Stimulated activated CD4-positive, alpha-beta T cell treated with anti-CD3 and anti-CD28 coated beads, TNF-alpha, amount 100 ng/mL, for 48 hours (primary cell): ENCODE measurements around the gene GNL2.

ENCODE experiments used
- DNase-seq, 3 donors: peaks; one replicate each; pipeline ENCODE4 v3.0.0-alpha.2; 2020; ENCODE audit warnings: low read depth in 3 of 3

Gene GNL2

DNA sequence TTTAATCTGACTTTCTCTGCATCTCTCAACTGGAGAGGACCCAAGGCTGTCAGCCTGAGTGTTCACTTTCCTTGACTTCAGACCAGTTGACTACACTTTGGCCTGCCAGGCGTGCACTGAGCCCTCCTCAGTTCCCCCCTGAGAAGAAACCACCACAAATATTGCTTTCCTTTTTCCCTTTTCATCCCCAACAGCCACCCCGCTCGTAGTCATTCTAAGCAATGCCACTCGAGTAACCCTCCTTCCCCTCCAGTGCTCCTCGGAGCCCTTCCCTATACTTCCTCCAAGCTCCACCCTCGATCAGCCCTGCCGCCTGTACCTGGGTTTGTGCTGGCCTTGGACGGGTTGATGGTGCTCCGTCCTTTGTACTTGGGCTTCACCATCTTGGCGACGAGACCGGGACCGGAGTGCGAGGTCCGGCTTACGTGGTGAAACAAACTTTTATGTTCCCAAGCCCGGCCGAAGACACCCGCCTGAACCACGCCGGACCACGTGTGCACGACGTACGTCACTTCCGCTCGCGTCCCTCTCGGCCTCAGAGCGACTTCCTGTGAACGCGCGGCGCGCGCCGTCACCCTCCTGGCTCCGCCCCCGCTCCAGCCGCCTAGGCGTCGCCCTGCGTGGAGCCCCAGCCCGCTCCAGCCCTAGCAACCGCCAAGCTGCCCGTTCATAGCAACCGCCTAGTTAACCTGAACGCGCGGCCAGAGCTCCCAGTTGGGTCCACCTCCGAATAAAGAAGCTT, at the start of gene GNL2:
TSS of gene GNL2 (minus strand) at position 498 of the 742 bp plus-strand sequence. CDS start at position 383, 115 bp downstream.
- DNase-seq, result peak; percentile 93 to 96 (median 94)

DNA sequence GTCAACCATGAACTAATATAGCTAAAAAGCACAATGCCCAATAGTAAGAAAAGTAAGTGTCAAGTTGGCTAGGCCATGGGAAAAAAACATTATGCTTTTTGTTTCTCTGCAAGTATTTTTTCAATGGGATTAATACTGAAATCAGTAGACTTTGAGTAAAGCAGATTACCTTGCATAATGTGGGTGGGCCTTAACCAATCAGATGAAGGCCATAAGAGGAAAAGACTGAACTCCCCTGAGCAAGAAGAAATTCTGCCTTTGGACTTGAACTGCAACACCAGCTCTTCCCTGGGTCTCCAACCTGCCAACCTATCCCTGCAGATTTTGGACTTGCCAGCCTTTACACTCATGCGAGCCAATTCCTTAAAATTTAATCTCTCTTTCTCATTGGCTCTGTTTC, 45.3 kb upstream of the GNL2 start:
- no peak for DNase-seq

DNA sequence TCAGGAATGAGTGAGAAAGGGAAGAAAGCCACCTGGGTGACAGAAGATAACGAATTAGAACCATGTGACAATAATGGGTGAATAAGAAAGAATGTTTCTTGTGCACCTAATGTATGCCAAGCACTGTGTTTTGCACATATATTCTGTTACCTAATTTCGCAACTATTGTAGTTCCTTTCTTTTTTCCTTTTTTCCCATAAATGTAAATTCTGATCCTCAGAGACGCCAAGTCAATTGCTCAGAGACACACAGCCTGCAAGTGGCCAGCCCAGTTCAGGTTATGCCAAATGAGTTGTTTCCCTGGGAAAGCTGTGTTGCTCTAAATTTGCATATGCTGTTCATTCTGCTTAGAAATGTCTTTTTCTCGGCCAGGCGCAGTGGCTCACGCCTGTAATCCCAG, 40.7 kb upstream of the GNL2 start:
- DNase-seq, result no peak

DNA sequence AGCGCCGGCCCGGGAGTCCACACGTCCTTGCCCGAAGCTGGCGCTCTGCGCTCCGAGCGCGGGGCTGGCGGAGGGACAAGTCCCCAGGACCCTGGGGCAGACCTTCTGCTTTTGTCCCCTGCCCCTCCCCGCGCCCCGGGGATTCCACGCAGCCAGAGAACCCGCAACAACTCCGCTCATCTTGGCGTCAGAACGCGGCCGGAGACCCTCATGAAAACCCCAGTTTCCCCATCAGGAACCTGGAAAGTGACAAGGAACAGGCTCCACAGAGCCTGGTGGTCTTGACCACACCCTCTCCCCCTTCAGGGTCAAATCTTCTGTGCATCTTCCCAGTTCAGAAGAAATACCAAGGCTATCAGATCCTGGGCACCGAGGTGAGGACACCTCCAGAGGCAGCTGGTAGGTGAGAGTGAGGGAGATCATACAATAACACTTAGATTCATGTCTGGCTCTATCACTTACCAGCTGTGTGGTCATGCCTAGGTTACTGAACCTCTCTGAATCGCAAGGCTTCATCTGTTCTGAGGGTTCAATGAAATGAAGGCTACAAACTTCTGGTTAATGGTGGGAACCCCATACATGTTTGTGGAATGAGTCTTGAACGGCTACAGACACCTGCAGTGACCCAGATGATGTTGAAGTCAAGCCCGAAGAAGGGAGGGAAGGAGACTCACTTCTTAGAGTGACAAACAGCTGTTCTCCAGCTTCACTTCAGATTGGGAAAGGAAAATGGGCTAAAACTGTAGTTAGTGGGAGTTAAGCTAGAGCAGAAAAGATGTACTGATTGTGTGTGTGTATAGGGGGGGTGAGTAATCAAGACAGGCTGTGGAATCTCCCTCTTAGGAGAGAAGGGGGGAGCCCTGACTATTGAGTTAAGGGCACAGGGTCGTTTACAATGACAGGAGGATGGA, 39.5 kb upstream of the GNL2 start:
- no peak for DNase-seq

DNA sequence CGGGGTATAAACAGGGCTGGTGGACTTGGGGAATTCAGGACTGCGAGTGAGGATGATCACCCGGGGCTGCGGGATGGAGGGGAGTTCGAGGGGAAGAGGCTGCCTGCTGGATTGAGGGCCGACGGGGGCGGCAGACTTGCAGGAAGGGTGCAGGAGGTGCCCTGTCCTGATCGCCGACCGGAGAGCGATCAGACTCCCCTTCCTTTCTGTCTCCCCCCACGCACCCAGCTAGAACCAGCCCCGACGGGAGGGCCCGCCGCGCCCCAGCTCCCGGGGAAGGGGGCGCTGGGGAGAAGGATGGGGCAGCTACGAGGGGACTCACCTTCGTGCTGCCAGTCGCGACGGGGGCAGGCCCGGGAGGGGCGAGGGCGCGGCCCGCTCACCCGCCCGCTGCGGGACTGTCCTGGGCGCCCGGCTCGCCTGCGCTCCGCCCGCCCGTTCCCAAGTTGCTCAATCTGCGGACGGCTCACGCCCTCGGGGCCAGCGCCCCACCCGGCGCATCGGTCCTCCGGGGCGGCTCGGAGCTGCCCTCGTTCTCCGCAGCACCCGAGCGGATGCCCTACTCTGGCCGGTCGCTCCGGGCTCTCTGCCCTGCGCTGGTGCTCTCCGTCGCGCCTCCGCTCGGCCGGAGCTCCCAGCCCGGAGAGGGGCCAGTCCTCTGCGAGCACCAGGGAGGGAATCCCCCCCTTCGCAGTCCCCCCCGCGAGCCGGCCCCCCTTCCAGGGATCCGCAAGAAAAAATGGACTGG, 38.7 kb upstream of the GNL2 start, which contains the start of gene RSPO1:
TSS of gene RSPO1 (minus strand) at position 649 of the 748 bp plus-strand sequence. CDS start 5,231 bp downstream, outside the sequence.
- no peak for DNase-seq

DNA sequence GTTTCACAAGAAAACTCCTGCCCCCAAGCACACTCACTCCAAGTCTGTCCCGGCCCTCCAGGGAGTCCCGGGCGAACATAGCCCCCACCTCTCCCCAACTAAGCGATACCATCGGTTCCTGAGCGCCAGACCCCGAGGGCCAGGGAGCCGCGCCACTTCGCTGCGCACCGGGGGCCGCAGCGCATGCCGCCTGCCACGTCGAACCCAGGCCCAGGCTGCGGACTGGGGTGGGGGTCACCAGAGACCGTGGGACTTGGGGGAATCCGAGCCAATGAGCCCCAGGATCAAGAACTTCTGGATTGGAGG, 38.2 kb upstream of the GNL2 start:
- DNase-seq, result no peak

DNA sequence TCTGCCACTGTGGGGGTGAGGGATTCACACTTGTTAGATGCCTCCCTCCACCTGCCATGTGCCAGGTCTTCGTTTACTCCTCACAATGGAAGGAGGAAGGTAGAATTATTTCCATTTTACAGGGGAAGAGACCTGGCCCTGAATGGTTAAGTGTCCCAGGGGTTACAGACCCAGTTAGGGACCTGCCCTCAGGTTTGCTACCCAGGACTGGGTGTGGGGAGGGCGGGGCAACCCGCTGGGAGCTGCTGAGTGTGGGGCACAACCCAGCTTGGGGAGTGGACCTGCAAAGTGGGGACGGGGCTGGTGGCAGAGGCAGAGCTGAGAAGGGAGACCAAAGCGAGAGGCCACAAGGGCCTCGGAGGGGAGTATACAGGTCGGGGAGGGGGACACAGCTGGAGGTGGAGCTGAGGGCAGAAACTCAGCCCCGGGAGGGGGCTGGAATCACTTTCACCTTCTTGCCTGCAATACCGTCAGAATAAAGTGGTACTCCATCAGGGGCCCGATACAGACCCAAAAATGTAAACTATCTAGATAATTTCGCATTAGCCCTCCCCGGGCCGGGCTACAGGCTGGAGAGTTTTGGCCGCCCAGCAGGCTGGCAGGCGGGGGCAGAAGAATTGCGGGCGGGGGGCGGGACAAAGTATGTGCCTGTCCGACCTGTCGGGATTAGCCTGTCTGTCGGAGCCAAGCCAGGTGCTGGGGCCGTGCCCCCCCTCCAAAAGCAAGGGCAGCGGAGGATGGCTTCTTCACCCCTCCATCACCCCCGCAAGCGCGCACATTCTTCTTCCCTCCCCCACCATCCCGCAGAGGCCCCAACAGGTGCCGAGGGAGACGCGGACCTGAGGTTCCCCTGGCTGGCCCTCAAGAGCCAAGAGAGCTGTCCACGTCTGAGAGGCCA, 37.6 kb upstream of the GNL2 start:
- no peak for DNase-seq

DNA sequence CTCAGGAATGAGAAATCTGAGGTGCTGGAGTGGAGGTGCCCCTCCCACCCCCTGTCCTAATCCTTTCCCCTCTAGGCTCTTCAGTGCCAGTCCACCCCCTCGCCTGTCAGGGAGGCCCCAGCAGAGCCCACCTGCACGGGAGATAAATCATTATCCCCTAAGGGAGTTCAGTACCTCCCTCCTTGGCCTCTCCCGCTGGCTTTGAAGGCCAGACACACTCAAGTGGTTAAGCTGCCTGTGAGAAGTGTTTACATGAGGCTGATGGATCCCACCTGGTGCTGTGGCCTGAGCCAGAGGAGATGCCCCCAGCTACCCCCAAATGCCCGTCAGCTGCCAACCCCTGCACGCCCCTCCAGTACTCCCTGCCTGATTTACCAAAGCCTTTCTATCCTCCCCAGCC, 35.3 kb upstream of the GNL2 start:
- DNase-seq, result no peak

DNA sequence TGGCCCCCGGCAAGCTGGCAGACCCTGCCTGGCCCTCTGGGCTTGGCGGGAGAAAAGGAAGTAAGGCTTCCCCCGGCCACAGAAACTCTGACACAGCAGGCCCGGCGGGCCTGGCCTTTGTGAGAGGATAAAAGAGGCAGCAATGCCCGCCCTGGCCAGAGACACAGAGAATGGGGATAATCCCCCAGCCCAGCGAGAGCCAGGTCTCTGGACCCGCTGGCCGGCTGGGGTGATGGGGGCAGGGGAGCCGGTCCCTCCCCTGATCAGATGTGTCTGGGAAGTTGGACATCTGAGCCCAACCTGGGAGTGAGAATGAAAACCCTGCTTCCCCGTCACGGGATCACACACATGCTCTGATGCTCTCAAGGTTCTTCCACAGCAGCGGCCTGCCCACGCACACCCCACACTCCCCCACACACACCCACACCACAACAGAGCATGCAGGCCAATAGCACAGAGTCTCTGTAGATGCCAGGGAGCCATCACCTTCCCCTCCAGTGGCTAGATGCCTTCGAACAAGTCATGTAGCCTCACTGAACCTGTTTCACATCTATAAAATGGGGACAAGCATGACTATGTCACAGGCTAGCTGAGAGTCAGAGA, 34.8 kb upstream of the GNL2 start:
- no peak for DNase-seq

DNA sequence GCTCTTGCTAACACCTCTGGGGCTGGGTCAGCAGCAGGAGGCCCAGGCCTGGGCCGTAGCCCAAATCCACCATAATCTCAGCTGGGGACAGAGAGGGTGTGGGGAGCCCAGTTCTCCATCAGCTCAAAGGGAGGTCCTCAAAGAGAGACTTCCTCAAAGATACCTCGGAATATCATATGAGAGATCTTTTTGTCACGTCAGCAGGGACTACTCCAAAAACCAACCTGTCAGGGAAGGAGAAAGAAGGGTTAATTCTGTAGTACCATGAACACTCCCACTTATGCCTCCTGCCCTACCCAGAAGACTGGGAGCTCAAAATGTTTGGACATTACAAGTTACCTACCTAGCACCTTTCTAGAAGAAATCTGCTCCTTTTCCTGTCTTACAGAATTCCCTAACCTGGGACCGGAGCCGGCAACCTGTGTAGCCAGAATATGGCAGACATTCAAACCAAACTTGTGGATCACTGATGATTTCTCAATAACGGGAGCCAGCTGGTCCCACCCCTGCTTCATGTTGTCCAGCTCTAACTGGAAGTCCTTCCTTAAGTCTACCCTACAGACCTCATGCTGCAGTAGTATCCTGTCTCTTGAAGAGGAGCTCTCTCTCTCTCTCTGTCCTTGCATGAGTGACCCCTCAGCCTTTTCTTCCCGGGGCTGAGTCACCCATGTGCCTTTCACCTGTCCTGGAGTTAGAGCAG, 34.1 kb upstream of the GNL2 start:
- DNase-seq, result no peak

DNA sequence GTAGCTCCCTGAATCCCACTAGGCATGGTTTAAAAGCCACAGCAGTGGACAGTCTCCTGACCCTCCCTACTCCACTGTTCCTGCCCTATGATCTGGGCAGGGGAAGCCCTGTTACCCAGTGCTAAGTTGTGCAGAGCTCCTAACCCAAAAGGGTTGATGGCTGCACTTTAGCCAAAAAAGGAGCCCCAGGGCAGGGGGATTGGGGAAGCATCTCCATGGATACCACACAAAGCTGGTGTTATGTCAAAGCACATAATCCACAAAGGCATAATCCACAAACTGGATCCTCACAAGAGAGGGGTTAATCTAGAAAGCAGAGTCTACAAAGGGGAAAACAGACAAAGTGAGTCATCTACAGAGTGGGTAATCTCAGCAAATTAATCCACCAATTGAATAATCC, 33.3 kb upstream of the GNL2 start:
- no peak for DNase-seq

DNA sequence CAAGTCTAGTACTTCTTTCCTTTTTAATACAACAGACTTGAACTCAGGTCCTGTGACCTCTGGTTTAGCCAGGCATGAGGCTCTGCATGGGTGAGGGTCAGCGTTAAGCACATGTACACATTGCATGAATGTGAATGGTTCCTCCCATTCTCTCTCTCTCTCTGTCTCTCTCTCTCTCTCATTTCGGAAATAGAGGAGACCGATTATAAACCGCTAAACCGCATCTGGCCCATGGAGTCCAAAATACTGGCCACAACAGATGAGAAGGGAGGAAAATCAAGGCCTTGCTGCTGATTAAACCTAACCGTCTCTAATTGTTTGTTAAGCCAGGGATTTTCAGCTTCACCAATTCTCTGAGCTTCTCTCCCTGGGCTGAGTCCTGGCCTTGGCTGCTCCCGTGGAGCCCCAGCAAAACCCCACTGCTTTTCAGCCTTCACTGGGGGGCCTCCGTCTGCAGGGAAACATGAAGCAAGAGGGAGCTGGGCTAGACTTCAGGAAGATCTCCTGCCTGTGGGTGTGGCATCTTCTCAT, 32.4 kb upstream of the GNL2 start:
- DNase-seq, result no peak

DNA sequence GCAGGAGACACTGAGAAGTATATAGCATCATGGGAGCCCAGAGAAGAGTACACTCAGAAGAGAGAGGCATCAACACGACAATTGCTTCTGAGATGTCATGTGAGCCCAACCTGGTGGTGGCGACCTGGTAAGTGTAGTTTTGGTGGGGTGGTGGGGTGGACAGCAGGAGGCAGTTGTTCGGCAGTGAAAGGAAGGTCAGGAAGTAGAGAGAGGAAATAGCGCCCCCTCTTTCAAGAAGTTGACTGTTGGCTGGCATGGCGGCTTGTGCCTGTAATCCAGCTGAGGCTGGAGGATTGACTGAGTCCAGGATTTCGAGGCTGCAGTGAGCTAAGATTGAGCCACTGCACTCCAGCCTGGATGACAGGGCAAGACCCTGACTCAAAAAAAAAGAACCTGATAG, 26.4 kb upstream of the GNL2 start:
- no peak for DNase-seq

DNA sequence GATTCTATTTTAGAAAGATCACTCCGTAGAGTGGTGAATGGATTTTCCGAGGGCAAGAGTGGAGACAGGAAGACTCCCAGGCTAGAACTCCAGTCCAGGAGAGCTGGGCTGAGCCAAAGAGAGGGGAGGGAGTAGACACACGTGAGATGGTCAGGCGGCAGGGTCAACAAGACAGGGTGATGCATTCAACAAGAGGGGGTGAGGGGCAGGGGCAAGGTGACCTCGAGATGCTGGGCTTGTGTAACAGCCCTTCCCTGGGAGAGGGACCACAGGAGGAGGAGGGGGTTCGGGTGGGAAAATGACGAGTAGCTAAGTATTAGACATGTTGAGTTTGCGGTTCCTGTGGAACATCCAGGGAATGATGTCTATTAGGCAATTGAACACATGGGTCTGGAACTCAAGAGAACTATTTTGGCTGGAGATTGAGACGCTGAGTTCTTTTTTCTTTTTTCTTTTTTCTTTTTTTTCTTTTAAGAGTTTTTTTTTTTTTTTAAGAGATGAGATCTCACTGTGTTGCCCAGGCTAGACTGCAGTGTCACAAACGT, 25.7 kb upstream of the GNL2 start:
- DNase-seq, result no peak

DNA sequence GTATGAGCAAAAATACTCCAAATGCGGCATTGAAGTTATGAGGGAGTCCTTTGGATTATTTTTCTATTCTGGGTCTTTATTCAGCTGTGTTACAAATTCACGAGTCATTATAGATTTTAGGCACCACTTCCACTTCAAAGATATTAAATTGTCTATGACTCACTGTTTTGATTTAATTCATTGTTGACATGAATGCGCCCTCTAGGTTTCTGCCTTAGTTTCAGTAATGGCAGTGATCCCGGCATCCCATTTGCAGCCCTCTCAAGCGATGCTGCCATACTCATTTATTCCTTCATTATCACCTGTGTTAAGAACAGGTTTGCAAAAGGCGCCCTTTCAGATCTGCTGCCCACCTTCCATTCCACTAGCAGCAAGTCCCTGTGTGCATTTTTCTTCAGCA, 25.0 kb upstream of the GNL2 start:
- DNase-seq, result no peak

DNA sequence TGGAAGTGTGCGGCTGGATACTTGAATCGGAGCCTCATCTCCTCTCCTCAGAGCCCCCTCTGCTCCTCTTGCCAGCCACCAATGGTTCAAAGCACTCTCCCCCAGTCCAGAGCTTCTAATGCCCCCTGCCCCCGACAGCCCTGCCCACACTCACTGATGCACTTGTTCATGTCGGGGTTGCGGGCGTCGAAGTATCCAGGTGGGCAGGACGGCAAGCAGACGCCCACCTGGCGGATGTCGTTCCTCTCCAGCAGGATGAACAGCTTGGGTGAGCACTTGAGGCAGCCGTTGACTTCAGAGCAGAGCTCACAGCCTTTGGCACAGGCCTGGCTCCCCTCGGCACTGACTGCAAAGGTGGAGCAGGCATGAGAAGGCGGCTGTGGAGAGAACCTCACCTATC, 20.6 kb upstream of the GNL2 start:
- no peak for DNase-seq

DNA sequence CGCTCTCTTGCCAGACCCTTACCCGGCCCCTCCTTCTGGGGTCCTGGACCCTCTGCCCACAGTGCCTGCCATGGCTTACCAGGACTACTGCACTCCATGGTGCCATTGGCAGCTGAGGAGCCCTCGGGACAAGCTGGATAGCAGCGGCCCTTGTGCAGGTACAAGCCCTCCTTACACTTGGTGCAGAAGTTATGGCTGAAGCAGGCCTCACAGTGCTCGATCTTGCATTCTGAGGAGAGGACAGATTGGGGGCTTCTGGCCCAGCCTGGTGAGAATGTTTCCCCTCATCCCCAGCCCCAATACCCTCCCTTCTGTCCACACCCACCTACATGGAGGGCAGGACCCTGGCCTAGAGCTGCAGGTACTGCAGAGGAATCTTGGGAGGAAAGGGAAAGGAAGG, 18.4 kb upstream of the GNL2 start:
- DNase-seq, result no peak

DNA sequence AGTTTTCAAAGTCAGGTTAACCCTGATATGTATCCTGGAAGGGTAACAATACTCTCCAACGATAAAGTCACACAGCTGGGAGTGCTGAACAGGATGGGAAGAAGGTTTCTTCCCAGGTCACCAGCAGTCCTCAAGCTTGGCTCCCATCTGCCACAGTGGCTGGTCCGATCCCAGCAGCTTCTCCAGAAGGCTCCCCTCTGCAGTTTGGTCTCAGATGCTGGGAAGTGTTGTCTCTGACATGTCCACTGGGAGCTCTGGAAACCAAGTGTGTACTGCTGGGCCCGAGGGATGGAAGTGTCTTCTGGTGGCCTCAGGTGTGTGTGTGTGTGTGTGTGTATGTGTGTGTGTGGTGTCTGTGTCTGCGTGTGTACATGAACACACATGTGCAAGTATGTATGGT, 16.4 kb upstream of the GNL2 start:
- no peak for DNase-seq

DNA sequence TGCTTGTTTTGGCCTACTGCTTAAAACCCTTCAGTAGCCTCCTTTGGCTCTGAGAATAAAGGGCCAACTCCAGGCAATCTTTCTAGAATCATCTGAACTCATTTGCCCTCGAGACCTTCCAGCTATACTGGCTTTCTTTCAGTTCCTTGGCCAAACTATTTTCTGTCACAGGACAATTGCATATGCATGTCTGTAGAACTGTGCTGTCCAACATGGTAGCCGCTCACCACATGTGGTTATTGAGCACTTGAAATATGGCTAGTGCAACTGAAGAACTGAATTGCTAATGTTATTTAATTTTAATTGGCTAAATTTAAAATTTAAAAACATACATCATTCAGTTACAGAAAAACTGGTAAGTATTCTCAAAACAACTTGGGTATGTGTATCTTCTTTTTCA, 14.3 kb upstream of the GNL2 start:
- no peak for DNase-seq

DNA sequence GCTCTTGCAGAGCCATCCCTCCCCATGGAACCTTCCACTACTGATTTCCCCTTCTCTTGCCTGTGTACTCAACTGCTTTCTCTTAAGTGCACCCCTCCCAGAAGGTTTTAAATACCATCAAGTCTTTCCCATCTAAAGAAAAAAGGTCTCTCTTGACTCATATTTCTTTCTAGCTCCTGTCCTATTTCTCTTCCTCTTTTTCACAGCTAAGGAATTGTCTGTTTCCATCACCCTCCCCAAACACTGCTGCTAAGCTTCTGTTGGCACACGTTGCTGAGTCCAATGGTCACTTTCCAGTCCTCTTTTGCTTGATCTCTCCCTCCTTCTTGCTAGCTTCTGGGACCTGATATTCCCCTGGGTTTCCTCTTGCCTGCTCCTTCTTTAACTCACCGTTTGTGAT, 13.3 kb upstream of the GNL2 start:
- no peak for DNase-seq
